Sigmoid colon (tissue), 7 donors: ENCODE data around the gene SLC31A1. TPM values are rescaled to one million over a fixed set of nuclear protein-coding genes. Genes with fewer than 3 reads are reported as not detected.

ENCODE experiments used
- DNase-seq: peaks from one replicate; pipeline ENCODE4 v3.0.0-alpha.2; 2019
- H3K27ac ChIP-seq, 4 donors: fragments of 200-600 bp; sonication (generic); one replicate each; pipeline ENCODE4 v1.5.1; 2016 to 2019; ENCODE audit warnings: mild to moderate bottlenecking in 1 of 4
- H3K27me3 ChIP-seq, 3 donors: fragments of 200-600 bp; sonication (generic); one replicate each; pipeline ENCODE4 v1.5.1; 2019; ENCODE audit warnings: mild to moderate bottlenecking in 1 of 3
- H3K36me3 ChIP-seq, 4 donors: fragments of 200-600 bp; sonication (generic); one replicate each; pipeline ENCODE4 v1.5.1; 2016 to 2019
- H3K4me1 ChIP-seq, 4 donors: fragments of 200-600 bp; sonication (generic); one replicate each; pipeline ENCODE4 v1.5.1; 2017 to 2019
- H3K4me3 ChIP-seq, 4 donors: fragments of 200-600 bp; sonication (generic); one replicate each; pipeline ENCODE4 v1.5.1; 2017 to 2019; ENCODE audit warnings: mild to moderate bottlenecking in 2 of 4, moderate library complexity in 1 of 4
- H3K9me3 ChIP-seq, 4 donors: fragments of 200-600 bp in 3 of 4; sonication (generic) in 3 of 4; one replicate each; pipeline versions ENCODE4 v1.5.1 to v1.6.1; 2013 to 2019
- EP300 ChIP-seq, 4 donors: sonication (generic); formaldehyde crosslinking; IDR thresholded peaks; one replicate each; pipeline ENCODE4 v1.6.1; 2017; ENCODE audit warnings: antibody characterized with exemption in 4 of 4
- POLR2A ChIP-seq, 2 donors: fragments of 450-650 bp; IDR thresholded peaks; one replicate each; pipeline ENCODE4 v1.6.1; 2016; ENCODE audit warnings: antibody characterized with exemption in 2 of 2, mild to moderate bottlenecking in 2 of 2, moderate library complexity in 2 of 2
- POLR2AphosphoS5 ChIP-seq, 4 donors: sonication (generic); formaldehyde crosslinking; IDR thresholded peaks; one replicate each; pipeline ENCODE4 v1.6.1; 2017; ENCODE audit warnings: antibody characterized with exemption in 4 of 4
- WGBS, 2 donors: extraction: QIAGEN DNeasy Blood & Tissue Kit; methylation state at CpG; one replicate each; pipeline ENCODE4 v1.1.7; 2013; 5-methylcytosine and 5-hydroxymethylcytosine counted together
- intact Hi-C: fragments of 100-400 bp; cut with DNase I; formaldehyde crosslinking; loops from one replicate; pipeline ENCODE4 v1.15.1; 2023
- polyA plus RNA-seq, 3 donors: library from polyadenylated mRNA; stranded (reverse); fragments of 200-250 nt; gene quantifications; one replicate each; pipeline ENCODE4 v1.2.3, GENCODE V29; 2013
- total RNA-seq, 4 donors: library from RNA; depleted of rRNA; stranded (reverse); fragments of >200 nt; gene quantifications; one replicate each; pipeline ENCODE4 v1.1.0, GENCODE V29; 2016
- TF ChIP-seq, protein P1 (sequence below), 4 experiments: fragments of 450-650 bp in 3 of 4; fragments of 200-600 bp in 1 of 4; IDR thresholded peaks; one replicate each; pipeline ENCODE4 v1.5.1; 2016 to 2019; ENCODE audit warnings: antibody characterized with exemption in 4 of 4, mild to moderate bottlenecking in 3 of 4, moderate library complexity in 2 of 4
- donor health status: healthy with polysubstance abuse.
- donor health status: Bipolar disorder and iron deficiency.
- donor health status: healthy.

Gene SLC31A1
- total and polyA plus RNA-seq, 7 donors = 4.2 to 28.0 (median 9.1) TPM

DNA sequence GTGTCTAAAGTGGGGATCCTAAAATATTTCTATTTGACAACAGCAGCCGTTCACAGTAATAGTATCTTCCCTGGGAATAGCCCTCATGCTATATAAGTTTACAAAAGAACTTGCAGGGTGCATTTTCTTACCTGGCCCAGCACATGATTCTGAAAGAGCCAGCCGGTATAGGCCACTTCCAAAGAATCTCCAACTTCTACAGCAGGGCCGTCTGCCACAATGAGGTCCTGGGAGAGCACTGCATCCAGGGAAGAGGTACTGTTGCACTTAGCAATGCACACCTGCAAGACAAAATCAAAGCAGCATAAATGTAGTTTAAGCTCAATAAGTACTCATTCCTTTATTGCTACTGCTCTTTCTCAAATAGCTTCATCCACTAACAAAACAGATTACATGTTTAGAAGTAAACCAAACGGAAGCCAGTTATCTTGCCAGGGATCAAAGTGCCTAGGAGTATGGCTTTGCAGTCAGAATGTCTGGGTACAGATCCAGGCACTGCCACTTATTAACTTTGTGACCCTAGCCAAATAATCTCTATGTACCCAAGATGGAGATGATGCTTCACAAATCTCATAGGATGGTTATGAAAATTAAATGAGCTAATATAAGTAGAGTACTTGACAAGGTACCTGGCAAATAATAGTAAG, 21.5 kb upstream of the SLC31A1 start:
- no peak for DNase-seq
- Histone ChIP-seq H3K27me3 (no peaks in the 10 kb centered on the region), H3K9me3 (no peaks in the 10 kb centered on the region), H3K27ac (no peak overlapping the region), H3K36me3 (peaks cover 4 to 98% (median 27%) of the 10 kb centered on the region in 4 donors), H3K4me1 (no peaks in the 10 kb centered on the region), H3K4me3 (no peak overlapping the region)
- intact Hi-C loops = no loop called here
- no peak for TF ChIP-seq POLR2AphosphoS5 (IDR thresholded peaks at IDR 0.05)
- no peak for TF ChIP-seq EP300 (IDR thresholded peaks at IDR 0.05)
- TF ChIP-seq, protein P1, sequence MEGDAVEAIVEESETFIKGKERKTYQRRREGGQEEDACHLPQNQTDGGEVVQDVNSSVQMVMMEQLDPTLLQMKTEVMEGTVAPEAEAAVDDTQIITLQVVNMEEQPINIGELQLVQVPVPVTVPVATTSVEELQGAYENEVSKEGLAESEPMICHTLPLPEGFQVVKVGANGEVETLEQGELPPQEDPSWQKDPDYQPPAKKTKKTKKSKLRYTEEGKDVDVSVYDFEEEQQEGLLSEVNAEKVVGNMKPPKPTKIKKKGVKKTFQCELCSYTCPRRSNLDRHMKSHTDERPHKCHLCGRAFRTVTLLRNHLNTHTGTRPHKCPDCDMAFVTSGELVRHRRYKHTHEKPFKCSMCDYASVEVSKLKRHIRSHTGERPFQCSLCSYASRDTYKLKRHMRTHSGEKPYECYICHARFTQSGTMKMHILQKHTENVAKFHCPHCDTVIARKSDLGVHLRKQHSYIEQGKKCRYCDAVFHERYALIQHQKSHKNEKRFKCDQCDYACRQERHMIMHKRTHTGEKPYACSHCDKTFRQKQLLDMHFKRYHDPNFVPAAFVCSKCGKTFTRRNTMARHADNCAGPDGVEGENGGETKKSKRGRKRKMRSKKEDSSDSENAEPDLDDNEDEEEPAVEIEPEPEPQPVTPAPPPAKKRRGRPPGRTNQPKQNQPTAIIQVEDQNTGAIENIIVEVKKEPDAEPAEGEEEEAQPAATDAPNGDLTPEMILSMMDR (IDR thresholded peaks at IDR 0.05) = no peak
- no peak for TF ChIP-seq POLR2A (IDR thresholded peaks at IDR 0.05)
- 73 to 78% methylated on average over 4 of the region's 4 CpGs for WGBS, 2 donors

- H3K4me3 ChIP-seq = no peak overlapping the region
- no peaks in the 10 kb centered on the region for H3K27me3 ChIP-seq
- TF ChIP-seq EP300 (IDR thresholded peaks at IDR 0.05) (no peak), POLR2AphosphoS5 (IDR thresholded peaks at IDR 0.05) (no peak)
- TF ChIP-seq, protein P1 (IDR thresholded peaks at IDR 0.05) = no peak
- DNase-seq = no peak
- peaks cover 5 to 100% (median 21%) of the 10 kb centered on the region in 4 donors for H3K36me3 ChIP-seq
- intact Hi-C loops = no loop called here
- no peak overlapping the region for H3K27ac ChIP-seq
- H3K4me1 ChIP-seq = no peaks in the 10 kb centered on the region
- H3K9me3 ChIP-seq = no peaks in the 10 kb centered on the region
- WGBS, 2 donors = 81 to 95% methylated on average over 2 of the region's 2 CpGs
These were observed 15.9 kb upstream of the SLC31A1 start for GRCh38 chr9:113205432-113205831.

- no peak for TF ChIP-seq POLR2A (IDR thresholded peaks at IDR 0.05)
- no peak for TF ChIP-seq EP300 (IDR thresholded peaks at IDR 0.05)
- no peak for TF ChIP-seq POLR2AphosphoS5 (IDR thresholded peaks at IDR 0.05)
- TF ChIP-seq, protein P1 (IDR thresholded peaks at IDR 0.05) = no peak
- H3K4me3 ChIP-seq = no peak overlapping the region
- intact Hi-C loops = no loop called here
- H3K36me3 ChIP-seq = peaks cover 5 to 100% (median 23%) of the 10 kb centered on the region in 4 donors
- no peaks in the 10 kb centered on the region for H3K4me1 ChIP-seq
- no peak for DNase-seq
- no peaks in the 10 kb centered on the region for H3K9me3 ChIP-seq
- no peak overlapping the region for H3K27ac ChIP-seq
- WGBS, 2 donors = 95 to 98% methylated on average over 1 of the region's 1 CpG
- no peaks in the 10 kb centered on the region for H3K27me3 ChIP-seq
These were observed 15.5 kb upstream of the SLC31A1 start for GRCh38 chr9:113205861-113206260.

DNA sequence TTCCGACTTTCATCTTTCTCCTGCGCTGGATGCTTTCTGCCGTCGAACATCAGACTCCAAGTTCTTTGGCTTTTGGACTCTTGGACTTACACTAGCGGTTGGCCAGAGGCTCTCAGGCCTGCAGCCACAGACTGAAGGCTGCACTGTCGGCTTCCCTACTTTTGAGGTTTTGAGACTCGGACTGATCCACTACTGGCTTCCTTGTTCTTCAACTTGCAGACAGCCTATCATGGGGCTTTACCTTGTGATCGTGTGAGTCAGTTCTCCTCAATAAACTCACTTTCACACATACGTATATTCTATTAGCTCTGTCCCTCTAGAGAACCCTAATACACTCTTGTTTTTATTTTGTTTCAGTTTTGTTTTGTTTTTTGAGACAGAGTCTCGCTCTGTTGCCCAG, 10.5 kb upstream of the SLC31A1 start:
- no peak overlapping the region for H3K4me3 ChIP-seq
- intact Hi-C loops = no loop called here
- H3K9me3 ChIP-seq = no peaks in the 10 kb centered on the region
- 92 to 93% methylated on average over 10 of the region's 10 CpGs for WGBS, 2 donors
- H3K36me3 ChIP-seq = peaks cover 2 to 56% (median 16%) of the 10 kb centered on the region in 4 donors
- no peaks in the 10 kb centered on the region for H3K27me3 ChIP-seq
- no peak for DNase-seq
- TF ChIP-seq EP300 (IDR thresholded peaks at IDR 0.05) (no peak), POLR2A (IDR thresholded peaks at IDR 0.05) (no peak), POLR2AphosphoS5 (IDR thresholded peaks at IDR 0.05) (no peak)
- TF ChIP-seq, protein P1 (IDR thresholded peaks at IDR 0.05) = no peak
- no peak overlapping the region for H3K27ac ChIP-seq
- H3K4me1 ChIP-seq = no peaks in the 10 kb centered on the region

DNA sequence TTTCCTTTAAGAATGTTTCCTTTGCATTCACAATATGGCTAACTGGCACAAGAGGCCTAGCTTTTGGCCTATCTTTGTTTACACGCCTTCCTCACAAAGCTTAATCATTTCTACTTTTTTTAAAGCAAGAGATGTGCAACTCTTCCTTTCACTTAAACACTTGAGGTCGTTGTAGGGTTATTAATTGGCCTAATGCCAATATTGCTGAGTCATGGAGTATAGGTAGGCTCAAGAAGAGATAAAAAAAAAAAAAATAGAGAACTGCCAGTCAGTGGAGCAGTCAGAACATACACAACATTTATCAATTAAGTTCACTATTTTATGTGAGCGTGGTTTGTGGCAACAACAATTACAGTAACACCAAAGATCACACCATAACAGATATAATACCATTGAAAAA, 6.2 kb upstream of the SLC31A1 start:
- intact Hi-C loops = no loop called here
- 65 to 66% methylated on average over 3 of the region's 3 CpGs for WGBS, 2 donors

More for the DNA sequence above, 6.2 kb upstream of the SLC31A1 start:
- DNase-seq = no peak
- H3K4me1 ChIP-seq = peaks cover 0 to 23% (median 13%) of the 10 kb centered on the region in 4 donors
- no peaks in the 10 kb centered on the region for H3K9me3 ChIP-seq
- no peaks in the 10 kb centered on the region for H3K27me3 ChIP-seq
- no peak overlapping the region for H3K4me3 ChIP-seq
- H3K27ac ChIP-seq = no peak overlapping the region
- no peak for TF ChIP-seq EP300 (IDR thresholded peaks at IDR 0.05)
- no peak for TF ChIP-seq POLR2AphosphoS5 (IDR thresholded peaks at IDR 0.05)
- TF ChIP-seq POLR2A (IDR thresholded peaks at IDR 0.05) = no peak
- TF ChIP-seq, protein P1 (IDR thresholded peaks at IDR 0.05) = no peak
- H3K36me3 ChIP-seq = peaks cover 0 to 13% (median 2%) of the 10 kb centered on the region in 4 donors
